ENCODE measurements around the gene IL17REL. TPM values are rescaled to one million over a fixed set of nuclear protein-coding genes. Genes with fewer than 3 reads are reported as not detected.

IL17REL gene
- total and polyA plus RNA-seq, 2 donors: 0.01 TPM; not detected in 1

DNA sequence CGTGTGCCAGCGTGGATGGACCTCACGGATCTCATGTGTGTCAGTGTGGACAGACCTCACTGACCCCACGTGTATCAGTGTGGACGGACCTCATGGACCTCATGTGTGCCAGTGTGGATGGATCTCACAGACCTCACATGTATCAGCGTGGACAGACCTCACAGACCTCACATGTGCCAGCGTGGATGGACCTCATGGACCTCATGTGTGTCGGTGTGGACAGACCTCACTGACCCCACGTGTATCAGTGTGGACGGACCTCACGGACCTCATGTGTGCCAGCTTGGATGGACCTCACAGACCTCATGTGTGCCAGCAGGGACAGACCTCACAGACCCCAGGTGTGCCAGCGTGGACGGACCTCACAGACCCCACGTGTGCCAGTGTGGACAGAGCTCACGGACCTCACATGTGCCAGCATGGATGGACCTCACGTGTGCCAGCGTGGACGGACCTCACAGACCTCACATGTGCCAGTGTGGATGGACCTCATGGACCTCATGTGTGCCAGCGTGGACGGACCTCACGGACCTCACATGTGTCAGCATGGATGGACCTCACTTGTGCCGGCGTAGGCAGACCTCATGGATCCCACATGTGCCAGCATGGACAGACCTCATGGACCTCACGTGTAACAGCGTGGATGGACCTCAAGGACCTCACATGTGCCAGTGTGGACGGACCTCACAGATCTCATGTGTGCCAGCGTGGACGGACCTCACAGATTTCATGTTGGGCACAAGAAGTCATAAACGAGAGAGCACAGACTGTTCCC lies 27.3 kb upstream of the IL17REL start:
- no peak for DNase-seq (ENCODE audit: extremely low spot score)
- WGBS: 94% methylated on average over 29 of the region's 29 CpGs
- H3K4me3 ChIP-seq (ENCODE audit: low read depth, low read length): no peak overlapping the region
- no peaks in the 10 kb centered on the region for H3K36me3 ChIP-seq (ENCODE audit: insufficient read depth)
- no peaks in the 10 kb centered on the region for H3K4me1 ChIP-seq (ENCODE audit: insufficient read depth)
- H3K27ac ChIP-seq (ENCODE audit: low read depth): no peak overlapping the region

DNA sequence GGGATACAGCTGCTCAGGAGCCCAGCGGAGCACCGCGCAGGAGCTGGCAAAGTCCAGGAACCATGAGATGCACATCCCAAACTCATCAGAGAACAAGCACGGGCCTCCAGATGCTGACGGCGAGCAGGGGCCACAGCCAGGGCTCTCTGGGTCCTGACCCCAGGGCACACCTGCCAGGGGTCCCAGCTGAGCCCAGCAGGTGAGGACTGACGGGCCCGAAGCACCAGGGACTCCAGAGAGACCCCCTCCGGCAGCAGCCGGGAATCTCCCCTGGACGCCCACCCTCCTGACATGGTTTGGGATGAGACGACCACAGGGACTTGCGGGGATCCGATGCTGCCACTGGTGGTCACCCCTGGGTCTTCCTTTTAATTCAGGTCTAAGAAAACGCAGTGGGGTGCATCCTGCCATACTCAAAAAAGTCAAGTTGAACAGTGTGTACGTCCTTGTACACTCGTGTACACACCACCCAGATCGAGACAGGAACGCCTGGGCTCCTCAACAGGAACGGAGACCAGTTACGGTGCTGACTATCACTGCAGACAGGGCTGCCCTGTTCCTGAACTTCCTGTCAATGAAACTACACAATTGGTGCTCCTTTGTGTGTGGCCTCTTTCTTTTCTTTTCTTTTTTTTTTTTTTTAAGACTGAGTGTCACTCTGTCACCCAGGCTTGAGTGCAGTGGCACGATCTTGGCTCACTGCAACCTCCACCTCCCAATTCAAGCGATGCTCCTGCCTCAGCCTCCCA lies 23.6 kb upstream of the IL17REL start:
- 79% methylated on average over 23 of the region's 23 CpGs for WGBS
- DNase-seq (ENCODE audit: extremely low spot score): no peak

DNA sequence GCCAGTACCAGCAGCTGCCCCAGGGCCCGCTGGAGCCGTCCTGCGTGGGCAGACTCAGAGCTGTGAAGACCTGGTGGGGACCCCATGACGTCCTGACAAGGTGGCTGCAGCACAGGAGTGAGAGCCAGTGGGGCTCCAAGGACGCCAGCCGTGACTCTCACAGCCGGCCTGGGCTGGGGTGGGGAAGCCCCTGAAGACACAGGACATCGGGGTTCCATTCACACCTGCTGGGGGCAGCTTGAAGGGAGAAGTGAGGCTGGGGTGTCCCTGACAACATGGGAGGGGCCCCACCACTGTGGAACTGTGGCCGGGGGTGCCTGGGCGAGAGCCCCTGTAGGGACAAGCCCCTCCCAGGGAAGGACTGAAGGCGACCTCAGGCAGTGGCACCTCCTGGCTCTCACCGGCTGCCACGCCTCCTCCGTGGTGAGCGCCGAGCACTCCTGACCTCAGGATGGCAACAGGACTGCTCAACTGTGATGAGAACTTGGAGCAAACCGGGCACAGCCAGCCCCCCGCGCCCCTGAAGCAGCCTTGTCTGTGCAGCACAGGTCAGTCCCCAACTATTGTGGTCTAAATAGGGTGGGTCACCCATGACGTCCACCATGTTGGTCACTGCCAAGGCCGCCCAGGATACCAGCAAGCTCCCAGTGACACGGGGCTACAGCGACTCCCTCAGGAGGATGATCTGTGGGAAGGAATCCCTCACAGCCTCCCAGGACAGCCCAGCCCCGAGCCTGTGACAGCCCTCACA lies 22.7 kb upstream of the IL17REL start:
- Histone ChIP-seq H3K4me1 (ENCODE audit: insufficient read depth) (no peaks in the 10 kb centered on the region), H3K36me3 (ENCODE audit: insufficient read depth) (no peaks in the 10 kb centered on the region), H3K4me3 (ENCODE audit: low read depth, low read length) (no peak overlapping the region), H3K27ac (ENCODE audit: low read depth) (no peak overlapping the region)
- WGBS: 81% methylated on average over 24 of the region's 24 CpGs
- DNase-seq (ENCODE audit: extremely low spot score): no peak

More for the DNA sequence above, 23.6 kb upstream of the IL17REL start:
- no peak overlapping the region for H3K27ac ChIP-seq (ENCODE audit: low read depth)
- no peak overlapping the region for H3K4me3 ChIP-seq (ENCODE audit: low read depth, low read length)
- no peaks in the 10 kb centered on the region for H3K4me1 ChIP-seq (ENCODE audit: insufficient read depth)
- H3K36me3 ChIP-seq (ENCODE audit: insufficient read depth): no peaks in the 10 kb centered on the region

DNA sequence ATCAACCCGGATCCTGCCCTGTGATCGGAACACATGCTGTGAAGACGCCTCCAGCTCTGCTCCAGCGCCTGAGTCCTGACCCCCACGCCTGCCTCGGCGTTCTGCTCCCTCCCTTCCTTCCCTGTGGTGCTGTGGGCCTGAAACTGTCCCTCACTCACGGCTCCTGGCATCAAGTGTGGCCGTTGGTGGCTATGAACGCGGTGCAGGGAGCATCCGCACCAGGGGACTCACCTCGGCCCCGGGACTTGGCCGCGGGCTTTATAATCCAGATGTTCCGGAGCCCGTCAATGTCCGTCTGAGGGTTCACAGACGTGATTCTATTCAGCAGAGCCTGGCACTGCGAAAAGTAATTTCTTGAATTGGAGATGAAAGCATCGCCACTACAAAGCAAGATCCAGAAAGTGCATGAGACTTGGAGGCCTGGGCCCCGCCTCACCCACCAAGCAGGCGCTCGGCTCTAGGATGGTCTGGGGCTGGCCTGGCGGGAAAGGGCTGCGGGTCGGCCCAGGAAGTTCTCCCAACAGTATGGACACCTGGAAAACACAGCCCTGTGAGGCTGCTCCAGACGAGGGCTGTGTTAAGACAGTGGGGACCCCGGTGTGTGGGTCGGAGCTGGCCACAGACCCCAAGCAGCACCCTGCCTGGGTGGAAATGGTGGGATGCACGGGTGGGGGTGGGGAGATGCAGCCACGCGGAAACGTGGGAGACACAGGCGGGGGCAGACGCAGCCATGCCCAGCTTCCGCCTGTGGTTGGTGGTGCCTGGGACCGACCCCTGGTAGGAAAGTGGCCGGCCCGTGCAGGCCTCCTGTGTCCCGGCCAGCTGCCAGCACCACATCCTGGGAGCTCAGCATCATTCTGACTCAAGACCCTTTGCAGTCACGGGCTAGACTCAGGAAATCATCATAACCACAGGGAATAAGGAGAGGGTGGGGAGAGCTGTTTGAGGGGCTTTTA lies 21.8 kb upstream of the IL17REL start:
- no peak for DNase-seq (ENCODE audit: extremely low spot score)
- Histone ChIP-seq H3K4me3 (ENCODE audit: low read depth, low read length) (no peak overlapping the region), H3K36me3 (ENCODE audit: insufficient read depth) (no peaks in the 10 kb centered on the region), H3K27ac (ENCODE audit: low read depth) (no peak overlapping the region), H3K4me1 (ENCODE audit: insufficient read depth) (no peaks in the 10 kb centered on the region)
- WGBS: 75% methylated on average over 43 of the region's 43 CpGs

DNA sequence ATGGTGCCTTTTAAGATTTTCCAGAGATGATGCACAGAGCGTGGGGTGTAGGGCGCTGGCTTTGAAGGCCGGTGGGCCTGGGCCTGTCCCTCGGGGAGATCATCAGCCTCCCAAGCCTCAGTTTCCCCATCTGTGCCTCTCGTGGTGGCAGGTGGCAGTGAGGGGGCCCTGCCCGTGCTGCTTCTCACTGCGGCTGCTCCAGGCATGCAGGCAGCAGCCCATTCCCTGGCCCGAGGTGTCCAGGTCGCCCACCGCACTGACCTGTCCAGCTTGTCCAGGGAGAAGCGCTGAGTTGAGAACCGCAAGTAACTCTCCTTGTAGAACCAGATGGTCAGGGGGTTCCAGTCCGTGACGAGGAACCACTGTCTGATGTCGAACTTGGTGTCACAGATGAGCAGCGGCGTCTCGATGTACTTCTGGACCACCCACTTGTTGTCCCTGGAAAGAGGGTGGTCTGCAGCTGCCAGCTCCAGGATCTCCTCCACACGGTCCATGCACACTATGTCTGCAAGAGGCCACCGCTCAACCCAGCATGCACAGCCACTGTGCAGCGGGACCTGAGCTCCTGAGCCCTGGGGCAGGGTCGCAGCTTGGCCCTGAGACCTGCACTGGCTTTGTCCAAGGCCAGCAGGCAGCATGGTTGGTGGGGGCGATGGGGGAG lies 20.5 kb upstream of the IL17REL start:
- Histone ChIP-seq H3K4me1 (ENCODE audit: insufficient read depth) (no peaks in the 10 kb centered on the region), H3K36me3 (ENCODE audit: insufficient read depth) (no peaks in the 10 kb centered on the region), H3K27ac (ENCODE audit: low read depth) (no peak overlapping the region), H3K4me3 (ENCODE audit: low read depth, low read length) (no peak overlapping the region)
- 87% methylated on average over 23 of the region's 23 CpGs for WGBS
- DNase-seq (ENCODE audit: extremely low spot score): no peak

DNA sequence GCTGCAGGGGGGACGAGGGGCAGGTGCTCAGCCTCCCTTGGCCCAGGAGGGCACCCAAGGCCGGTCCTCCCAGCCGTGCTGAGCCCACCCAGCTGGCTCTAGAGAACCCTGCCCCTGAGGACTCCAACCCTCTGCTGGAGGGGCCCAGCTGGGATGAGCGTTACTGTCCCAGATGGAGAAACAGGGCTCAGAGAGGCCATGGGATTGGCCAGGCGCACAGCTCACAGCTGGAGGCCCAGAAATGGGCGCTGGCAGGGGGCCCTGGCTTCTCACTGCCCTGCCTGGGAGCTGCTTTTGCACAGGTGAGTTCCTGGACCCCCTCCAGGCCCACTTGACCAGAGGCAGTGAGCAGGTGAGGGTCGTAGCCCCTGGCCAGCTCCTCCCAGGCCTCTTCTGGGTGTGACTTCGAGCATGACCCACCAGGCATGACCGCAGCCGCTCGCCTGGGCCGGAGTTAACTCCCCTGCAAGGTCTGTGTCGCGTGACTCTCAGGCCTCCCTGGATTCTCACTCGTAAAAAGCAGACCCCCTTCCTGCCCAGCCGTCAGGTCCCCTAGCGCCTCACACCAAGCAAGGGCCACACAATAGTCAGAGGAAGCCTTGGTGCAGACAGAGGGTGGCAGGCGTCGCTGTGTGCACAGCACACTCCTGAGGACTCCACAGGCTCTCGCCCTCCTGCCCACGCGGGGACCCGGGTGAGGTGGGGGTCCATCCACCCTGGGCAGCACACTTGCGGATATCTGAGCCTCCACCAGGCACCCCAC lies 19.7 kb upstream of the IL17REL start:
- DNase-seq (ENCODE audit: extremely low spot score): no peak
- H3K36me3 ChIP-seq (ENCODE audit: insufficient read depth): no peaks in the 10 kb centered on the region
- WGBS: 74% methylated on average over 24 of the region's 24 CpGs

DNA sequence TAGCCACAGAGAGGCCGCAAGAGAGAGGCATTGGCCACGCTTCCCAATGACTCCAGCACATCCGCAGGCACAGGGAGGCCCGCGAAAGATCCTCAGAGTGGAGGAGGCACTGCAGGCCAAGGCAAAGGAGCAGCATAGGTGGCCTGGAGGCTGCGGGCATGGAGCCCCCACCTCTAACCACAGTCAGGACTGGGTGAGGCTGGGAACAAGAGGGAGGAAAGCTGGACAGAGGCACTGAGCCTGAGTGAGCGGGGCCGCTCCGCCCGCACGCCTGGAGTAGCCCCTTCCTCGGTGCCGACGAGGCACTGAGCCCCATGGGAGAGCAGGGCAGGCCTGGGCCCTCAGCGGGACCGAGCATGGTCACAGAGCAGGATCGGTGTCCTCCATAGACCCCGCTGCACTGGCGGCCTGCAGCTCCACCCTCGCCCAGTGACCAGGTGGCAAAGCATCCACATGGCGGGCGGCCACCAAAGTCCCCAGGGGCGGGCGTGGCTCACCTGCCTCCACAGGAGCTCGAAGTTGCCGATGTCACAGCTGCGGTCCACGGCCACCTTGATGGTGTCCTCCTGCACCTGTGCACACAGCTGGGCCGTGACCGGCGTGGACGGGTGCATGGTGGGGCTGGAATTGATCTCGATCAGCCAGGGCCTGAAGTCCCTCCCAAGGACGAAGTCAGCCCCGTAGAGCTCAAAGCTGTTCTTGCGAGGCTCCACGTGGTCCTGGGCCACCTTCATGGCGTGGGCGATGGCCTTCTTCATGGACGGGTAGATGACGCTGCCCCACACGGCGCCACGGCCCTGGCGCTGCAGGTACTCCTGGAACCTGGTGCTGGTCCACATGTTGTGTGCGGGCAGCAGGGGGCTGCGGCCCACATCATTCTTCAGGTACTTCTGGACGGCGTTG lies 18.9 kb upstream of the IL17REL start:
- H3K4me1 ChIP-seq (ENCODE audit: insufficient read depth): no peaks in the 10 kb centered on the region
- 91% methylated on average over 49 of the region's 49 CpGs for WGBS
- H3K4me3 ChIP-seq (ENCODE audit: low read depth, low read length): no peak overlapping the region
- no peaks in the 10 kb centered on the region for H3K36me3 ChIP-seq (ENCODE audit: insufficient read depth)
- DNase-seq (ENCODE audit: extremely low spot score): no peak
- H3K27ac ChIP-seq (ENCODE audit: low read depth): no peak overlapping the region

More for the DNA sequence above, 19.7 kb upstream of the IL17REL start:
- no peak overlapping the region for H3K27ac ChIP-seq (ENCODE audit: low read depth)
- H3K4me3 ChIP-seq (ENCODE audit: low read depth, low read length): no peak overlapping the region
- H3K4me1 ChIP-seq (ENCODE audit: insufficient read depth): no peaks in the 10 kb centered on the region

- no peak for DNase-seq (ENCODE audit: extremely low spot score)
- no peaks in the 10 kb centered on the region for H3K36me3 ChIP-seq (ENCODE audit: insufficient read depth)
- no peaks in the 10 kb centered on the region for H3K4me1 ChIP-seq (ENCODE audit: insufficient read depth)
- H3K27ac ChIP-seq (ENCODE audit: low read depth): no peak overlapping the region
- H3K4me3 ChIP-seq (ENCODE audit: low read depth, low read length): no peak overlapping the region
- WGBS: 21% methylated on average over 52 of the region's 52 CpGs
Measured at GRCh38 chr22:50030297-50031188, 18.0 kb upstream of the IL17REL start.

- no peak overlapping the region for H3K4me3 ChIP-seq (ENCODE audit: low read depth, low read length)
- DNase-seq (ENCODE audit: extremely low spot score): no peak
Measured at GRCh38 chr22:50027639-50028537, 15.3 kb upstream of the IL17REL start.

DNA sequence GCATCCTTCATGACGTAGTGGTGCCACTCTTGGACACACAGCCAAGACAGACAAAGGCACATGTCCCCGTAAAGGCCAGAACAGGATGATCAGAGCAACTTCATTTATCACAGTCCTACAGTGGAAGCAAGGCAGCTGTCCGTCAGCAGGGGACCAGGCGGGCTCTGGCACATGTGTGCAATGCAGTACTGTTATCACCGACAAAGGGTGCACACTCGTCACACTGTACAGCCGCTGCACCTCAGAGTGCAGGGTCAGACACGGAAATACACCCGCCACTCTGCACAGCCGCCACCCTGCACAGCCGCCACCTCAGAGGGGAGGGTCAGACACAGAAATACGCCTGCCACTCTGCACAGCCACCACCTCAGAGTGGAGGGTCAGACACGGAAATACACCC lies 13.4 kb upstream of the IL17REL start:
- no peak for DNase-seq (ENCODE audit: extremely low spot score)
- no peak overlapping the region for H3K27ac ChIP-seq (ENCODE audit: low read depth)
- H3K4me1 ChIP-seq (ENCODE audit: insufficient read depth): no peaks in the 10 kb centered on the region
- WGBS: 77% methylated on average over 13 of the region's 13 CpGs
- H3K36me3 ChIP-seq (ENCODE audit: insufficient read depth): no peaks in the 10 kb centered on the region
- H3K4me3 ChIP-seq (ENCODE audit: low read depth, low read length): no peak overlapping the region

More at GRCh38 chr22:50027639-50028537, 15.3 kb upstream of the IL17REL start:
- 77% methylated on average over 42 of the region's 42 CpGs for WGBS
- H3K27ac ChIP-seq (ENCODE audit: low read depth): no peak overlapping the region
- H3K4me1 ChIP-seq (ENCODE audit: insufficient read depth): no peaks in the 10 kb centered on the region
- no peaks in the 10 kb centered on the region for H3K36me3 ChIP-seq (ENCODE audit: insufficient read depth)
